NCI-H128 (cell line): ENCODE measurements around the gene HTT-AS.
"Not testable (repeated sequence)": the region's sequence is repeated elsewhere in the genome, so short reads cannot be mapped to it uniquely, and the experiment has no call there.

Source experiments
- DNase-seq: peaks from one replicate; lab custom pipeline; 2025; ENCODE audit not compliant: unreplicated experiment; lab: John Stamatoyannopoulos, UW

The HTT-AS gene

GRCh38 chr4:3074078-3074845, at the start of gene HTT-AS, which contains the start of gene HTT:
Gene HTT-AS (minus strand): TSS chr4:3074538.
Gene HTT (plus strand): TSS chr4:3074681. CDS start chr4:3074826, 145 bp downstream.
- peak; percentile 71 for DNase-seq

DNA sequence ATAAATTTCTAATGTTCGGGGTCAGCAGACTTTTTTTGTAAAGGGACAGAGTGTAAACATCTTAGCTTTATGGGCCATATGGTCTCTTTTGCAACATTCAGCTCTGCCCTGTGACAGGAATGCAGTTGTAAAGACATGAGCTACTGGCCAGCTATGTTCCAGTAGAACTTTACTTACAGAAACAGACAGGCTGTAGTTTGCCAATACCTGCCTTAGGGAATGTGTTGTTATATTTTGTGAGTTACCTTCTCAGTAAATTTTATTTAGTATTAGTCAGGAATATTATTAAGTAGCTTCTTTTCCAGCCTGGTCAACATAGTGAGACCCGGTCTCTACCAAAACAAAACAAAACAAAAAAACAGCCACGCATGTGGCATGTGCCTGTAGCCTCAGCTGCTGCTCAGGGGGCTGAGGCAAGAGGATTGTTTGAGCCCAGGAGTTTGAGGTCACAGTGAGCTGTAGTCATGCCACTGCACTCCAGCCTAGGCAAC, 48.9 kb upstream of the HTT-AS start:
- no peak for DNase-seq

- DNase-seq, result no peak
Observed at GRCh38 chr4:3122081-3122563, 47.8 kb upstream of the HTT-AS start.

DNA sequence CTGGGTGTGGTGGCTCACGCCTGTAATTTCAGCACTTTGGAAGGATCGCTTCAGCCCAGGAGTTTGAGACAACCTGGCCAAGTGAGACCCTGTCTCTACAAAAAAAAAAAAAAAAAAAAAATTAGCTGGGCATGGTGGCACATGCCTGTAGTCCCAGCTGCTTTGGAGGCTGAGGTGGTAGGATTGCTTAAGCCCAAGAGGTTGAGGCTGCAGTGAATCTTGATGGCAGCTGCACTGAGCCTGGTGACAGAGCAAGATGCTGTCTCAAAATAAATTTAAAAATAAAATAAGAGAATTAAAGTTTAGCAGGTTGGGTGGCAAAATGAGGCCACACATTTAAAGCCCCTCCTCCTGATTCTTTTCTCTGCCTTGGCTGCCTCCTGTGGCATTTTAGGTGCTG, 47.3 kb upstream of the HTT-AS start:
- DNase-seq, result no peak

GRCh38 chr4:3121110-3121509, 46.8 kb upstream of the HTT-AS start:
- DNase-seq, result no peak

DNA sequence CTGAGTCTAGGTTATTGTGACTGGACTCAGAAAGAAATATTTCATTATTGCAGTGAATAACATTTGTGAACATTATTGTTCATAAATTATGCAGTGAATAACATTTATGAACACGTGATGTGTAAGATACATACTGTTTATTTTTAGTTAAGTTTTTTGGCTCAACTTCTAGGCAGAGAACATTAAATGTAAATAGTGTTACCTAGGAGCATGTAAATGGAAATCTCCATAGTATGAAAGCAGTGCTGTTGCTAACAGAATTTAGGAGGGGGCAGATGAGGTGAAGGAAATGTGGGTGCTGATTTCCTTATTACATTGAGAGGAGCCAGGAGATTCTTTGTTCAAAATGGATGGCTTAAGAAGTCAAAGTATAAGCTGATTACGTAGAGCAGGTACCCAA, 45.1 kb upstream of the HTT-AS start:
- DNase-seq, result no peak

DNA sequence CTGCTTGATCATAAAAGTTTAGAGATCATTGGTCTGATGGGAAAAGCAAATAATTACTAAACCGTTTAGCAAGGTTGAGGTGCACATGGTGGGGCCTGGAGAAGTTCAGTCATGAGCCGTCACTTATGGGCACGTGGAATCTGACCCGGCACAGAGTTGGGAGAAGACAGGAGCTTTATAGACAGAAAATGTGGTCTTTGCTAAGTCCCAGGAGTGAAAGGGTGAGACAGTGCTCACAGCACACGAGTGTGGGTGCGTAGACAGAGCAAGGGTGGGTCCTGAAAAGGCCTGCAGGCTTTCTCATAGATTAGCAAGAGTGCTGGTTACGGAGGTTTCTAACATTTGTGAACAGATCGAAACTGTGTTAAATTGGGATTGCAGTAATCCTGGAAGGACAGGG, 44.0 kb upstream of the HTT-AS start:
- no peak for DNase-seq

DNA sequence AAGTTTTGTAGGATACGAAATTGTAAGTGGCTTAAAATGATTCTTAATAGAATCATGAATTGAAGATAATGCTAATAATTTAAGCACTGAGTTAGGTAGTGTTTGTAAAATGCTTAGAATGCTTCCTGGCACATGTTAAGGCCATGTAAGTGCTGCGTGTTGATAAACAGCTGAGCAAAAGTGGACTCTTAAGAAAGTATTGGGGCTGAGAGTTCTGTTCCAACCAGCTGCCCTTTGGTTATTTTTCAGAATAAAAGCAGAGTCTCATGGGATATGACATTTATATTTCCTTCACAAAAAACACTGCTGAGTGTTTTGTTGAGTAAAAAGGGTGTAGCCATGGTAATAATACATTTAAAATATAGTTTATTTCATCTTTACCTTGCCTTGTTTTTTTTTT, 42.6 kb upstream of the HTT-AS start:
- no peak for DNase-seq

- DNase-seq, result no peak
Observed at GRCh38 chr4:3115637-3116270, 41.4 kb upstream of the HTT-AS start.

DNA sequence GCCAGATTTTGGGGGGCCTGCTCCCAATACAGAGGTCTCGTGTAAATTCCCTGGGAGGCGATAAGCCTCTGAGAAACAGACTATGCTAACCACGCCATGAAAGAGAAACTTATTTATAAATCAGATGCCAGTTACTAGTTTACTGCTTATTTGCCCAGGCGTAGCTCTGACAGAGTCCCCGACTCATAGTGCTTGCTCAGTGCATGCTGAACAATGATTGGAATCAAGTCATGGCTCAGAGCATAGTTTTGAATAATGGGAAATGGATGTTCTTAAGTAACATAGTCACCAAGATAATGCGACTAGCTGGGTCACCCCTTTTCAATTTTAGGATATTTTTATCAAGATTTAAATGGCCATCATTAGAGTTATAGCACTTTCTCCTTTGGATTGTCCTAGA, 40.0 kb upstream of the HTT-AS start:
- DNase-seq, result no peak

GRCh38 chr4:3112609-3113469, 38.5 kb upstream of the HTT-AS start:
- DNase-seq, result no peak

- DNase-seq, result no peak
Observed at GRCh38 chr4:3112201-3112600, 37.9 kb upstream of the HTT-AS start.

DNA sequence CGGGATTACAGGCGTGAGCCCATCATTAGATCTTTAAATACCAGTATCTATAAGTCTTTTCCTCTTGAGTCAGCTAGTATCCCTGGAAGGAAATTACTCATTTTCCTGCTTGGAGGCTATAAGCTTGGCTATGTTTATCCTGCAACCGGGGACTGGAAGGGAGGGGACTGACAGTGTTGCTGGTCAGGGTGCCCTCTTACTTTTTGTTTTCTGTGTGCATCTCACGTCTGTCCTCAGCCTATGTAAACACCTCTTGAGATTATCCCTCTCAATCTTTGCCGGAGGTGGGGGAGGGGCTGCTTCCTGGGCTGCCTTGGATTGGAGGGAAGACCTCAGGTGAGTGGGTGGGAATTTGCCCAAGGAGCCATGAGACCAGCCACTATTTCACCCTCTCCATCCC, 37.1 kb upstream of the HTT-AS start:
- DNase-seq, result no peak

DNA sequence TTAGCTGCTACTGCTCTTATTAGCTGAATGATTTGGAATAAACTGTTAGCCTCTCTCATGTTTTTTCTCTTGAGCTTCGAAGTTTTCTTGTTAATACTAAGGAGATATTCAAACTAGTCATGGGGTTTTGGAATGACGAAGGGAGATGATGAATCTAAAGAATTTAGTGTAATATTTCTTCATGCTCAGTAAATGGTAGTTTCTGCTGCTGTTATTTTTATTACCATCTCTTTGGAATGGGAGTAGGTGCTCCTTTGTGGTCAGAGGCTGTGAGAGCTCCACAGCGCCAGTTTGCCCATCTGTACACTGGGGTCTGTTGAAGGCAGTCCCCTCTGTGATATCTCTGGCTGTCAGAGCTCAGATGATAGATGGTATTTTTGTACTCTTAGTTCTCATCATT, 33.9 kb upstream of the HTT-AS start:
- no peak for DNase-seq

DNA sequence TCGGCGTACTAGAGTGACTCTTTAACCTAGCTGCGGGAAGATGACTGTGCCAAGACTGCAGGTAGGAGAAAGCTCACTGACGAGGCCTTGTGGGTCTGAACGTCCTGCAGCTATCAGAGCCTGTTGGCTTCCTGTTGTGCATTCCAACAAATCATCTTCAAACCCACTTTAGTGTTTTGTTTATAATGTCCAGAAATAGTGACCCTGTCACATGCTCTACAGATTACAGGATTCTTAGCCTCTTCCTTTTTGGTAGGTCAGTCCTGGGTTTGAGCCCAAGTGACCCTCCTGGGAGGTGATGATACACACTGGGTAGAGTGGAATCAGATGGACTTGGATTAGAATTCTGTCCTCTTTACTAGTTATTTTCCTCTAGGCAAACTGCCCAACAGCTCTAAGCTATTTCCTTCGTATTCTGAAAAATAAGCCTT, 33.4 kb upstream of the HTT-AS start:
- DNase-seq, result no peak

DNA sequence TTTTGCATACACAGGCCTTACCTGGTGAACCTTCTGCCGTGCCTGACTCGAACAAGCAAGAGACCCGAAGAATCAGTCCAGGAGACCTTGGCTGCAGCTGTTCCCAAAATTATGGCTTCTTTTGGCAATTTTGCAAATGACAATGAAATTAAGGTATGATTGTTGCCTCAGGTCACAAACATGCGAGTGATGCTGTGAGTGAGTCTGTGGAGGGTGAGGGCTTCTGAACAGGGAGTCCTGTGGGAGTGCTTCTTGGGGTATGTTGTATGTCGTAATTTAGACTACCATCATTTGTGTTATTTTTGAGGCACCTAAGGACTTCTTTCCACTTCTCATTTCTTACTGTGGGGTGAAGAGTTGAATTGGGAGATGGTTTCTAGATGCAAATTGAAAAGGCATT, 32.9 kb upstream of the HTT-AS start:
- no peak for DNase-seq

DNA sequence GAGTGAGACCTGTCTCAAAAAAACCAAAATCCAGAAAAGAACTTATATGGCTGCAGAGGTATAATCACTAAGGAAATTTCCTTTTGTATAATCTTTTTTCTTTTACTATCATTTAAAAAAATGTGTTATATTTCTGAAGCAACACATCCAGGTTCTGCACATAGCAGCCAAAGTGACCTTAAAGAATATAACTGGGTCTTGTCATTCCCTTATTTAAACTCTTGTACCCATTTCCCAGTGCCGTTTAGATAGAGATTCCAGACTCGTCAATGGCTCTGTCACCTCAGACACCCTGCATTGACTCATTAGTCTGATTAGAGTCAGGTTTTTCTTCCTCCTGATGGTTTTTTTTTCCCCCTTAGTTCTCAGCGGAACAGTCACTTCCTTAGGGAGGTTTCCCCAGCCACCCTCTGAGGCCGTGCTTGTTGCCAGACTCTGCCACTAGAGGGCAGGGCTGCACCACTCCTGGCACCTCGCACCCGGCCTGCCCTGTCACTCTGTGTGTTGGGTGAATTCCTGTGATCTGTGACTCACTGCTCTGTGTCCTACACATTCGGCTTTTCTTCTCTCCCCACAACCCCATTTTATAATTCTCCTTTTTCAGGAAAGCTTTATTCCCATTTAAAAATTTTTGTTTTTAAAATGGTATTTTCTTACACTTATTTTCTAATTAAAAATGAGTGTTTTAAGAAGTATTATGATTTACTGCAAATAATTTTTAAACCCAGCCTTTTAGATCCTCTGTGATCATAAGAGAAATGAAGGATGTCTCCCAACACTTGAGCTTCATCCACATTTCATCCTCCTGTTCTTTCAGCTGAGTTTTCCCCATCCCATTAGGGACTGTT, 32.2 kb upstream of the HTT-AS start:
- peak; percentile 15 for DNase-seq

- no peak for DNase-seq
Observed at GRCh38 chr4:3098346-3098745, 24.0 kb upstream of the HTT-AS start.

DNA sequence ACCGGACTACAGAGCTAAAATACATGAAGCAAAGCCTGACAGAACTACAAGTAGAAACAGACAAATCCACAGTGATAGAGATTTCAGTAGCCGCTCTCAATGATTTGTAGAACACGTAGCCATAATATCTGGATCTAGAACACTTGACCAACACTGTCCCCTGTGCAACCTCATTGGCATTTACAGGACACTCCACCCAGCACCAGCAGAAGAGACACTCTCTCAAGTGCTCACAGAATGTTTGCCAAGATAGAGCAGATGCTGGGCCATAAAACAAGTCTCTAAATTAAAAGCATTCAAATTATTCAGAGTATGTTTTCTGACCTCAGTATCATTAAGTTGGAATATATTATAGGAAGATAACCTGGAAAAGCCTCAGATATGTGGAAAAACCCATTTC, 21.9 kb upstream of the HTT-AS start:
- DNase-seq, result no peak

GRCh38 chr4:3094701-3095100, 20.4 kb upstream of the HTT-AS start:
- not testable (repeated sequence) for DNase-seq
